ENCODE results near the gene PTBP1. TPM values are rescaled to one million over a fixed set of nuclear protein-coding genes. Genes with fewer than 3 reads are reported as not detected.

The PTBP1 gene
- total and polyA plus RNA-seq, 9 of the 15 experiments (the other 6 are each of a cell fraction or from before 2014, with no cell fraction given) = 14.0 to 759 (median 234) TPM

- TF ChIP-seq ZBTB7A (IDR thresholded peaks at IDR 0.05; ENCODE audit: borderline replicate concordance, control insufficient read depth, low read depth, low read length) = peak; percentile 73
- TF ChIP-seq, protein P1, sequence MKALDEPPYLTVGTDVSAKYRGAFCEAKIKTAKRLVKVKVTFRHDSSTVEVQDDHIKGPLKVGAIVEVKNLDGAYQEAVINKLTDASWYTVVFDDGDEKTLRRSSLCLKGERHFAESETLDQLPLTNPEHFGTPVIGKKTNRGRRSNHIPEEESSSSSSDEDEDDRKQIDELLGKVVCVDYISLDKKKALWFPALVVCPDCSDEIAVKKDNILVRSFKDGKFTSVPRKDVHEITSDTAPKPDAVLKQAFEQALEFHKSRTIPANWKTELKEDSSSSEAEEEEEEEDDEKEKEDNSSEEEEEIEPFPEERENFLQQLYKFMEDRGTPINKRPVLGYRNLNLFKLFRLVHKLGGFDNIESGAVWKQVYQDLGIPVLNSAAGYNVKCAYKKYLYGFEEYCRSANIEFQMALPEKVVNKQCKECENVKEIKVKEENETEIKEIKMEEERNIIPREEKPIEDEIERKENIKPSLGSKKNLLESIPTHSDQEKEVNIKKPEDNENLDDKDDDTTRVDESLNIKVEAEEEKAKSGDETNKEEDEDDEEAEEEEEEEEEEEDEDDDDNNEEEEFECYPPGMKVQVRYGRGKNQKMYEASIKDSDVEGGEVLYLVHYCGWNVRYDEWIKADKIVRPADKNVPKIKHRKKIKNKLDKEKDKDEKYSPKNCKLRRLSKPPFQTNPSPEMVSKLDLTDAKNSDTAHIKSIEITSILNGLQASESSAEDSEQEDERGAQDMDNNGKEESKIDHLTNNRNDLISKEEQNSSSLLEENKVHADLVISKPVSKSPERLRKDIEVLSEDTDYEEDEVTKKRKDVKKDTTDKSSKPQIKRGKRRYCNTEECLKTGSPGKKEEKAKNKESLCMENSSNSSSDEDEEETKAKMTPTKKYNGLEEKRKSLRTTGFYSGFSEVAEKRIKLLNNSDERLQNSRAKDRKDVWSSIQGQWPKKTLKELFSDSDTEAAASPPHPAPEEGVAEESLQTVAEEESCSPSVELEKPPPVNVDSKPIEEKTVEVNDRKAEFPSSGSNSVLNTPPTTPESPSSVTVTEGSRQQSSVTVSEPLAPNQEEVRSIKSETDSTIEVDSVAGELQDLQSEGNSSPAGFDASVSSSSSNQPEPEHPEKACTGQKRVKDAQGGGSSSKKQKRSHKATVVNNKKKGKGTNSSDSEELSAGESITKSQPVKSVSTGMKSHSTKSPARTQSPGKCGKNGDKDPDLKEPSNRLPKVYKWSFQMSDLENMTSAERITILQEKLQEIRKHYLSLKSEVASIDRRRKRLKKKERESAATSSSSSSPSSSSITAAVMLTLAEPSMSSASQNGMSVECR (CRISPR knock-in tag; IDR thresholded peaks at IDR 0.05) = peak; percentile 34; the same call in 1 of the 2 replicates
- 0 out of 2 replicates have a peak, but pooled peaks have one; percentile 16 for TF ChIP-seq NR2C1 (IDR thresholded peaks at IDR 0.05)
- no peak for TF ChIP-seq NR2C1 (tag; IDR thresholded peaks at IDR 0.05)
- no peak for TF ChIP-seq KDM1A (IDR thresholded peaks at IDR 0.05)
- TF ChIP-seq ZNF717 (CRISPR knock-in tag; IDR thresholded peaks at IDR 0.05) = no peak
- TF ChIP-seq, protein P2, sequence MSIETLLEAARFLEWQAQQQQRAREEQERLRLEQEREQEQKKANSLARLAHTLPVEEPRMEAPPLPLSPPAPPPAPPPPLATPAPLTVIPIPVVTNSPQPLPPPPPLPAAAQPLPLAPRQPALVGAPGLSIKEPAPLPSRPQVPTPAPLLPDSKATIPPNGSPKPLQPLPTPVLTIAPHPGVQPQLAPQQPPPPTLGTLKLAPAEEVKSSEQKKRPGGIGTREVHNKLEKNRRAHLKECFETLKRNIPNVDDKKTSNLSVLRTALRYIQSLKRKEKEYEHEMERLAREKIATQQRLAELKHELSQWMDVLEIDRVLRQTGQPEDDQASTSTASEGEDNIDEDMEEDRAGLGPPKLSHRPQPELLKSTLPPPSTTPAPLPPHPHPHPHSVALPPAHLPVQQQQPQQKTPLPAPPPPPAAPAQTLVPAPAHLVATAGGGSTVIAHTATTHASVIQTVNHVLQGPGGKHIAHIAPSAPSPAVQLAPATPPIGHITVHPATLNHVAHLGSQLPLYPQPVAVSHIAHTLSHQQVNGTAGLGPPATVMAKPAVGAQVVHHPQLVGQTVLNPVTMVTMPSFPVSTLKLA (conservative IDR thresholded peaks at IDR 0.05) = peak in 1 of 2 experiments; percentile 53; a peak in 2 of 4 replicates
- TF ChIP-seq ATF1 (CRISPR knock-in tag; IDR thresholded peaks at IDR 0.05) = no peak
- peak; percentile 39; the same call in 1 of the 2 replicates for TF ChIP-seq ATF1 (tag; IDR thresholded peaks at IDR 0.05)
- no peak for TF ChIP-seq ZNF584 (CRISPR knock-in tag; IDR thresholded peaks at IDR 0.05; ENCODE audit: low read depth)
- TF ChIP-seq PHF20 (IDR thresholded peaks at IDR 0.05; ENCODE audit: partially characterized antibody) = no peak
- peak in 1 of 3 experiments; percentile 13 for TF ChIP-seq YY1 (IDR thresholded peaks at IDR 0.05; ENCODE audit: borderline replicate concordance in 1 of 3, control insufficient read depth in 1 of 3, extremely low read depth in 1 of 3, insufficient read depth in 3 of 3, insufficient read length in 1 of 3, insufficient replicate concordance in 2 of 3, low read depth in 1 of 3, low read length in 2 of 3)
- TF ChIP-seq CHD1 (IDR thresholded peaks at IDR 0.05; ENCODE audit: low read length) = peak; percentile 42
- TF ChIP-seq RAD21 (CRISPR knock-in tag; conservative IDR thresholded peaks at IDR 0.05 in 1 of 2, IDR thresholded peaks at IDR 0.05 in 1 of 2) = 0 out of 4 replicates have a peak, but pooled peaks of 1 of the 2 experiments have one; percentile 4
- TF ChIP-seq EP400 (IDR thresholded peaks at IDR 0.05) = 0 out of 2 replicates have a peak, but pooled peaks have one; percentile 30
- TF ChIP-seq ZBTB34 (CRISPR knock-in tag; IDR thresholded peaks at IDR 0.05) = no peak
Observed at GRCh38 chr19:799076-799881, 2.0 kb downstream of the PTBP1 start (continued).

Data from K562 (cell line).